Activated CD4-positive, alpha-beta T cell treated with anti-CD3 and anti-CD28 coated beads, Interleukin-2, amount 50 U/mL, for 24 hours (primary cell): Measurements from ENCODE around the gene FRZB.

Experiments used
- DNase-seq, 2 donors: peaks; one replicate each; pipeline ENCODE4 v3.0.0-alpha.2; 2020; ENCODE audit warnings: low read depth in 1 of 2, low spot score in 1 of 2

FRZB gene

GRCh38 chr2:182804128-182804527 lies 62.3 kb downstream of the FRZB start:
- DNase-seq = no peak

- DNase-seq = no peak
Observed at GRCh38 chr2:182798736-182799135, 67.7 kb downstream of the FRZB start.

GRCh38 chr2:182792441-182792840 lies 74.0 kb downstream of the FRZB start:
- no peak for DNase-seq

- no peak for DNase-seq
Observed at GRCh38 chr2:182784777-182785176, 81.7 kb downstream of the FRZB start.

GRCh38 chr2:182784058-182784706 lies 82.3 kb downstream of the FRZB start:
- DNase-seq = no peak
